Thoracic aorta (tissue), 2 donors: ENCODE measurements around the gene CD300A. TPM values are rescaled to one million over a fixed set of nuclear protein-coding genes. Genes with fewer than 3 reads are reported as not detected.

Experiments
- ATAC-seq: fragments of 150-250 bp; one replicate; pipeline ENCODE4 v1.8.0; 2017; ENCODE audit warnings: low read depth; ENCODE audit not compliant: insufficient number of reproducible peaks, low FRiP score
- DNase-seq: peaks from one replicate; pipeline ENCODE4 v3.0.0-alpha.2; 2020; ENCODE audit warnings: low spot score
- H3K27ac ChIP-seq, 2 donors: fragments of 200-600 bp; sonication (generic); 1 replicate in 1 of 2; 2 replicates in 1 of 2; pipeline ENCODE4 v1.5.1; 2016; ENCODE audit warnings: mild to moderate bottlenecking in 2 of 2, moderate library complexity in 2 of 2
- H3K27me3 ChIP-seq: fragments of 200-600 bp; sonication (generic); replicated peaks from 2 replicates; pipeline ENCODE4 v1.6.0; 2016; ENCODE audit warnings: mild to moderate bottlenecking; ENCODE audit not compliant: insufficient read depth
- H3K36me3 ChIP-seq: fragments of 200-600 bp; sonication (generic); one replicate; pipeline ENCODE4 v1.5.1; 2016
- H3K4me1 ChIP-seq, 2 donors: fragments of 200-600 bp; sonication (generic); 1 replicate in 1 of 2; 2 replicates in 1 of 2; pipeline versions ENCODE4 v1.5.1 to v1.6.0; 2016; ENCODE audit warnings: low read depth in 2 of 2, mild to moderate bottlenecking in 1 of 2; ENCODE audit not compliant: control insufficient read depth in 1 of 2
- H3K4me3 ChIP-seq: fragments of 200-600 bp; sonication (generic); 2 replicates; pipeline ENCODE4 v1.5.1; 2016; ENCODE audit warnings: mild to moderate bottlenecking
- H3K9me3 ChIP-seq: fragments of 200-600 bp; sonication (generic); 2 replicates; pipeline ENCODE4 v1.5.1; 2016
- CTCF ChIP-seq: fragments of 200-600 bp; sonication (generic); IDR thresholded peaks from one replicate; pipeline ENCODE4 v1.5.1; 2019; ENCODE audit warnings: antibody characterized with exemption
- total RNA-seq, 2 donors: library from RNA; depleted of rRNA; stranded (reverse); fragments of >200 nt; gene quantifications; one replicate each; pipeline versions ENCODE4 v1.1.0 to v1.2.3, GENCODE V29; 2016

CD300A gene
- total RNA-seq, 2 donors from 2014 or later, result 7.7 to 8.0 TPM

GRCh38 chr17:74453665-74454196, 12.7 kb upstream of the CD300A start:
- DNase-seq (no peak), ATAC-seq (peak; percentile 80)
- no peak for TF ChIP-seq CTCF
- Histone ChIP-seq H3K9me3 (no peaks in the 10 kb centered on the region), H3K4me3 (peak overlapping the region; percentile 75), H3K36me3 (no peaks in the 10 kb centered on the region), H3K27ac (peak overlapping the region; percentile 93 to 96), H3K27me3 (no peaks in the 10 kb centered on the region), H3K4me1 (peaks cover 46 to 66% of the 10 kb centered on the region in 2 donors)

- Histone ChIP-seq H3K27me3 (no peaks in the 10 kb centered on the region), H3K36me3 (no peaks in the 10 kb centered on the region), H3K9me3 (no peaks in the 10 kb centered on the region), H3K4me1 (peaks cover 41 to 59% of the 10 kb centered on the region in 2 donors), H3K27ac (peak overlapping the region; percentile 67 to 92), H3K4me3 (peak overlapping the region; percentile 75)
- ATAC-seq (peak; percentile 17), DNase-seq (peak; percentile 74)
- TF ChIP-seq CTCF, result peak; percentile 34
These were observed 12.0 kb upstream of the CD300A start for GRCh38 chr17:74454197-74455024.

- H3K27me3 ChIP-seq, result no peaks in the 10 kb centered on the region
- ATAC-seq (no peak), DNase-seq (no peak)
- no peak overlapping the region for H3K4me3 ChIP-seq
- TF ChIP-seq CTCF, result no peak
- no peaks in the 10 kb centered on the region for H3K9me3 ChIP-seq
- H3K27ac ChIP-seq, result peak overlapping the region; percentile 67 to 92
- no peaks in the 10 kb centered on the region for H3K36me3 ChIP-seq
- peaks cover 34 to 52% of the 10 kb centered on the region in 2 donors for H3K4me1 ChIP-seq
These were observed 11.3 kb upstream of the CD300A start for GRCh38 chr17:74455025-74455545.

- no peak for TF ChIP-seq CTCF
- ATAC-seq (no peak), DNase-seq (no peak)
- Histone ChIP-seq H3K27me3 (no peaks in the 10 kb centered on the region), H3K4me1 (peaks cover 29 to 45% of the 10 kb centered on the region in 2 donors), H3K4me3 (no peak overlapping the region), H3K27ac (no peak overlapping the region), H3K36me3 (no peaks in the 10 kb centered on the region), H3K9me3 (no peaks in the 10 kb centered on the region)
These were observed 10.6 kb upstream of the CD300A start for GRCh38 chr17:74455821-74456220.

DNA sequence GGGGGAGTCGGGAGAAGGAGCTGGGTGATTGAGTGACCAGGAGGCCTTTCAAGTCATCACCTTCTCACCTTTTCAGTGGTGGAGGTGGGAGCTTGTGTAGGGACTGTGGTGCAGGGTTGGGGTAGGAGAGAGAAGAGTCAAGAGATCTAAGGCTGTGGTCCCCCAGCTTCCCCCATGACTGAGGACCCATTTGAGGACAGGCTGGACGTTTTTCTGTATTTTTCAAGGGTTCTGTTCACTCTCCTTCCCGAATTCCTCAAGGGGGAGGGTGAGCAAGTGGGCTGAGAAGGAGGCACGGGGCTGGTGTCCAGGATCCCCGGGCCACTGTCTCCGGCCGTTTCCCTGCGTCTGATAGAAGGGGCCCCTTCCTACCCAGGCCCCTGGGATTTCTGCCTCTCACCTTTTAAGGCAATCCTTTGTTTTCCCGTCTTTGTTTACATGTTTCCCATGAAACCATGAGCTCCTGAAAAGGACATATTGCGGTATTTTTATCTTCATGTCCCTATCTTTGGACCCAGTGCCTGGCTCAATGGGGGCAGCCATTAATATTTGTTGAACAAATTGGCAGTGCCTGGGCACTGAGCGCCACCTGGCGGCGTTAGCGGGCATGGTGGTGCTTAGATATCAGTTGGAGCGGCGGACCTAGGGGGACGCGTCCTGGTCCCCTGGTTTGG, 9.2 kb upstream of the CD300A start:
- Histone ChIP-seq H3K27me3 (no peaks in the 10 kb centered on the region), H3K4me1 (peaks cover 25 to 34% of the 10 kb centered on the region in 2 donors), H3K9me3 (no peaks in the 10 kb centered on the region), H3K4me3 (peak overlapping the region; percentile 10), H3K36me3 (no peaks in the 10 kb centered on the region), H3K27ac (no peak overlapping the region)
- peak; percentile 30 for DNase-seq
- peak; percentile 98 for TF ChIP-seq CTCF
- ATAC-seq, result no peak
